Keratinocyte (primary cell): ENCODE results near the gene F2.

Experiments
- EZH2 ChIP-seq: IDR thresholded peaks from one replicate; pipeline ENCODE4 v1.6.1; 2012; ENCODE audit warnings: inconsistent platforms, mild to moderate bottlenecking, low read length, moderate library complexity
- TF ChIP-seq, protein P1 (sequence below), 3 experiments: IDR thresholded peaks in 1 of 3; conservative IDR thresholded peaks in 1 of 3; optimal IDR thresholded peaks in 1 of 3; 2 replicates in 2 of 3; 3 replicates in 1 of 3; pipeline versions ENCODE3 to v1.5.1; 2011; ENCODE audit warnings: low read length in 3 of 3, mild to moderate bottlenecking in 3 of 3, moderate library complexity in 2 of 3, control low read depth in 1 of 3, inconsistent platforms in 1 of 3; ENCODE audit not compliant: insufficient read depth in 2 of 3; ENCODE audit errors: extremely low read depth in 1 of 3

DNA sequence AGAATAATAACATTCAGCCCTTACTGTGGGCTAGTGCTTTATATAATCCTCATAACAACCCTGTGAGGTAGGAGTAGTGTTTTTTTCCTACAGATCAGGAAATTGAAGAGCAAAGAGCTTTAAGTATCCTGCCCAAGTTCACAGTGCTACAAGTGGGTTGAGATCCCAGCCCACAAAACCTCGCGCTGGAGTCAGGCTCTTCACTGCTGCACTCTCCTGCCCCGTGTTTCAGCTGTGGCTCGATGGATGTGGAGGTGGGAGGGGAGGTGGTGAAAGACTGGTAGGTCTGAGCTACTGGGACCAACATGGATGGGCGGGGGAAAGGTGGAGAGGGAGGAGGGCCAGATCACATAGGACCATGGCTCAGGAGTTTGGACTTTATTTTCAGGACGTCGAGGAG lies 12.1 kb upstream of the F2 start:
- TF ChIP-seq, protein P1, sequence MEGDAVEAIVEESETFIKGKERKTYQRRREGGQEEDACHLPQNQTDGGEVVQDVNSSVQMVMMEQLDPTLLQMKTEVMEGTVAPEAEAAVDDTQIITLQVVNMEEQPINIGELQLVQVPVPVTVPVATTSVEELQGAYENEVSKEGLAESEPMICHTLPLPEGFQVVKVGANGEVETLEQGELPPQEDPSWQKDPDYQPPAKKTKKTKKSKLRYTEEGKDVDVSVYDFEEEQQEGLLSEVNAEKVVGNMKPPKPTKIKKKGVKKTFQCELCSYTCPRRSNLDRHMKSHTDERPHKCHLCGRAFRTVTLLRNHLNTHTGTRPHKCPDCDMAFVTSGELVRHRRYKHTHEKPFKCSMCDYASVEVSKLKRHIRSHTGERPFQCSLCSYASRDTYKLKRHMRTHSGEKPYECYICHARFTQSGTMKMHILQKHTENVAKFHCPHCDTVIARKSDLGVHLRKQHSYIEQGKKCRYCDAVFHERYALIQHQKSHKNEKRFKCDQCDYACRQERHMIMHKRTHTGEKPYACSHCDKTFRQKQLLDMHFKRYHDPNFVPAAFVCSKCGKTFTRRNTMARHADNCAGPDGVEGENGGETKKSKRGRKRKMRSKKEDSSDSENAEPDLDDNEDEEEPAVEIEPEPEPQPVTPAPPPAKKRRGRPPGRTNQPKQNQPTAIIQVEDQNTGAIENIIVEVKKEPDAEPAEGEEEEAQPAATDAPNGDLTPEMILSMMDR (optimal IDR thresholded peaks at IDR 0.05 in 1 of 3, IDR thresholded peaks at IDR 0.05 in 1 of 3, conservative IDR thresholded peaks at IDR 0.05 in 1 of 3; ENCODE audit: extremely low read depth in 1 of 3, insufficient read depth in 2 of 3, low read length in 3 of 3), result no peak
- TF ChIP-seq EZH2, result no peak
